GM12878 (cell line): ENCODE measurements around the gene NEK10. TPM values are rescaled to one million over a fixed set of nuclear protein-coding genes. Genes with fewer than 3 reads are reported as not detected.

Source experiments
- ATAC-seq: fragments of 200-7000 bp; cut with Tn5 transposase; 3 replicates; pipeline ENCODE4 v1.9.1; 2020; ENCODE audit warnings: mild to moderate bottlenecking, moderate library complexity
- BruUV-seq: library from RNA; stranded (reverse); fragments of 400-500 nt; replicated peaks from 2 replicates; lab custom pipeline; 2021; lab: Mats Ljungman, UMichigan
- CTCF ChIA-PET: fragments of 300-600 bp; sonication (Branson Sonifier 250); formaldehyde crosslinking; extraction: SDS; loops from one replicate; lab custom pipeline; 2021; ENCODE audit warnings: inconsistent platforms; lab: Yijun Ruan, JAX
- POLR2A ChIA-PET: fragments of 350-600 bp; formaldehyde crosslinking; extraction: SDS; loops from one replicate; lab custom pipeline; 2021; ENCODE audit warnings: inconsistent platforms; lab: Charles Lee
- RAD21 ChIA-PET: fragments of 300-600 bp; sonication (Branson Sonifier 250); formaldehyde crosslinking; loops from one replicate; lab custom pipeline; 2023; ENCODE audit warnings: antibody characterized with exemption; ENCODE audit not compliant: unreplicated experiment; lab: Charles Lee
- SMC1A ChIA-PET: fragments of 300-600 bp; sonication (Branson Sonifier 250); formaldehyde crosslinking; loops from one replicate; lab custom pipeline; 2023; ENCODE audit not compliant: unreplicated experiment, uncharacterized antibody; lab: Charles Lee
- DNase-seq: peaks from one replicate; pipeline ENCODE4 v3.0.0-alpha.2; 2011; ENCODE audit warnings: low read depth, low spot score
- FAIRE-seq: peaks from 3 replicates; lab custom pipeline; 2011; peaks lifted over from hg19 to GRCh38; lab: Jason Lieb, UNC
- H2AFZ ChIP-seq: 2 replicates; pipeline ENCODE4 v1.6.0; 2011; ENCODE audit warnings: low read depth, low read length, control low read depth; ENCODE audit not compliant: control insufficient read depth
- H3K27ac ChIP-seq: 2 replicates; pipeline ENCODE4 v1.5.1; 2011; ENCODE audit warnings: control low read depth; ENCODE audit not compliant: control insufficient read depth, insufficient read depth
- H3K27me3 ChIP-seq, 2 experiments: replicated peaks in 1 of 2; 2 replicates each; pipeline versions ENCODE4 v1.6.0 to v1.6.1; 2011; ENCODE audit warnings: low read length in 1 of 2; ENCODE audit not compliant: control insufficient read depth in 2 of 2, insufficient read depth in 2 of 2
- H3K36me3 ChIP-seq, 2 experiments: 2 replicates each; pipeline ENCODE4 v1.5.1; 2011; ENCODE audit warnings: low read length in 1 of 2; ENCODE audit not compliant: control insufficient read depth in 2 of 2, insufficient read depth in 2 of 2
- H3K4me1 ChIP-seq: 2 replicates; pipeline ENCODE4 v1.6.1; 2011; ENCODE audit warnings: mild to moderate bottlenecking, low read length, moderate library complexity, mixed read lengths; ENCODE audit not compliant: control insufficient read depth, insufficient read depth
- H3K4me2 ChIP-seq: 2 replicates; pipeline ENCODE4 v1.6.0; 2011; ENCODE audit warnings: control low read depth; ENCODE audit not compliant: control insufficient read depth, insufficient read depth
- H3K4me3 ChIP-seq: fragments of 200-600 bp; sonication (generic); 2 replicates; pipeline ENCODE4 v1.5.1; 2016
- H3K79me2 ChIP-seq: 2 replicates; pipeline ENCODE4 v1.6.0; 2011; ENCODE audit warnings: low read length; ENCODE audit not compliant: control insufficient read depth, insufficient read depth
- H3K9ac ChIP-seq: 2 replicates; pipeline ENCODE4 v1.8.0; 2011; ENCODE audit warnings: low read length, control low read depth, mixed read lengths; ENCODE audit not compliant: control insufficient read depth, insufficient read depth
- H3K9me3 ChIP-seq: replicated peaks from 3 replicates; pipeline ENCODE4 v1.5.1; 2011; ENCODE audit warnings: mild to moderate bottlenecking, low read length; ENCODE audit not compliant: control insufficient read depth, insufficient read depth
- H4K20me1 ChIP-seq: 2 replicates; pipeline ENCODE4 v1.6.0; 2011; ENCODE audit not compliant: control insufficient read depth, insufficient read depth
- CBX5 ChIP-seq: sonication (generic); IDR thresholded peaks from 2 replicates; pipeline ENCODE4 v1.6.1; 2016; ENCODE audit warnings: low read depth, moderate library complexity, mild to moderate bottlenecking, inconsistent platforms
- CREB1 ChIP-seq: IDR thresholded peaks from 2 replicates; pipeline ENCODE4 v1.6.1; 2012; ENCODE audit warnings: low read depth, mild to moderate bottlenecking, inconsistent platforms
- EED ChIP-seq: sonication (generic); IDR thresholded peaks from 2 replicates; pipeline ENCODE4 v1.6.1; 2016; ENCODE audit warnings: antibody characterized with exemption, low read depth
- HDAC6 ChIP-seq: fragments of 200-600 bp; sonication (generic); IDR thresholded peaks from one replicate; pipeline ENCODE4 v1.8.0; 2017; ENCODE audit warnings: antibody characterized with exemption; ENCODE audit not compliant: unreplicated experiment
- MTA3 ChIP-seq: IDR thresholded peaks from 2 replicates; pipeline ENCODE4 v1.6.1; 2012; ENCODE audit warnings: low read length, inconsistent platforms, borderline replicate concordance
- POLR2AphosphoS2 ChIP-seq: IDR thresholded peaks from 2 replicates; pipeline ENCODE4 v1.6.1; 2011; ENCODE audit warnings: low read depth, mild to moderate bottlenecking, low read length, improper control_type of control experiment, moderate library complexity
- STAT1 ChIP-seq: fragments of 450-650 bp; conservative IDR thresholded peaks from 2 replicates; pipeline ENCODE4 v1.6.1; 2014; ENCODE audit warnings: antibody characterized with exemption, mild to moderate bottlenecking
- YBX1 ChIP-seq: fragments of 450-650 bp; IDR thresholded peaks from 2 replicates; pipeline ENCODE4 v1.6.1; 2016; ENCODE audit warnings: antibody characterized with exemption
- ZNF384 ChIP-seq: IDR thresholded peaks from 2 replicates; pipeline ENCODE4 v1.6.1; 2012; ENCODE audit warnings: low read depth, mild to moderate bottlenecking, low read length, improper control_type of control experiment, borderline replicate concordance
- WGBS: methylation state at CpG from one replicate; pipeline ENCODE4 v1.1.6; 2016; ENCODE audit warnings: low lambda C conversion rate; ENCODE audit not compliant: insufficient replicate concordance, insufficient coverage; ENCODE audit errors: missing lambda C conversion rate; 5-methylcytosine and 5-hydroxymethylcytosine counted together
- in situ Hi-C: fragments of 300-500 bp; cut with MboI; formaldehyde crosslinking; loops from 9 replicates; pipeline ENCODE4 v1.14.3; 2018; ENCODE audit warnings: mixed read lengths
- intact Hi-C: fragments of 100-400 bp; cut with micrococcal nuclease; formaldehyde crosslinking; loops from one replicate; pipeline ENCODE4 v1.14.2; 2022; ENCODE audit not compliant: unreplicated experiment
- polyA plus RNA-seq, 11 experiments: library from polyadenylated mRNA; depleted of rRNA in 4 of 11; unstranded in 6 of 11; stranded (reverse) in 5 of 11; fragments of >200 nt; fragmentation: Nextera tagmentation in 4 of 11; fragmentation: Illumina TruSeq in 1 of 11; extraction: Ambion mirVana in 4 of 11; extraction: Trizol in 1 of 11; gene quantifications; 1 replicate in 1 of 11; 2 replicates in 10 of 11; pipeline versions ENCODE4 v1.2.1 to v1.2.3, GENCODE V29; 2011 to 2016; ENCODE audit warnings: inconsistent platforms in 2 of 11, missing spikeins in 2 of 11, low read depth in 1 of 11
- total RNA-seq, 4 experiments: library from RNA; depleted of rRNA in 3 of 4; stranded (reverse); fragments of >200 nt in 3 of 4; fragmentation: Illumina TruSeq in 1 of 4; extraction: Trizol in 1 of 4; gene quantifications; 2 replicates each; pipeline versions ENCODE4 v1.2.1 to v1.2.3, GENCODE V29; 2013 to 2021
- TF ChIP-seq, protein P1 (sequence below): IDR thresholded peaks from 2 replicates; pipeline ENCODE4 v1.6.1; 2012; ENCODE audit warnings: improper control_type of control experiment, low read depth, low read length; ENCODE audit not compliant: insufficient replicate concordance
- TF ChIP-seq, protein P2 (sequence below): IDR thresholded peaks from 2 replicates; pipeline ENCODE4 v1.6.1; 2012; ENCODE audit warnings: low read depth, low read length, improper control_type of control experiment
- TF ChIP-seq, protein P3 (sequence below): fragments of 450-650 bp; formaldehyde crosslinking; IDR thresholded peaks from 2 replicates; pipeline ENCODE4 v1.4.0; 2020; ENCODE audit warnings: mild to moderate bottlenecking, moderate library complexity

Gene NEK10
- total and polyA plus RNA-seq, 10 of the 15 experiments (the other 5 are each of a cell fraction or from before 2014, with no cell fraction given), result 0.06 to 0.40 (median 0.16) TPM; not detected in 2

DNA sequence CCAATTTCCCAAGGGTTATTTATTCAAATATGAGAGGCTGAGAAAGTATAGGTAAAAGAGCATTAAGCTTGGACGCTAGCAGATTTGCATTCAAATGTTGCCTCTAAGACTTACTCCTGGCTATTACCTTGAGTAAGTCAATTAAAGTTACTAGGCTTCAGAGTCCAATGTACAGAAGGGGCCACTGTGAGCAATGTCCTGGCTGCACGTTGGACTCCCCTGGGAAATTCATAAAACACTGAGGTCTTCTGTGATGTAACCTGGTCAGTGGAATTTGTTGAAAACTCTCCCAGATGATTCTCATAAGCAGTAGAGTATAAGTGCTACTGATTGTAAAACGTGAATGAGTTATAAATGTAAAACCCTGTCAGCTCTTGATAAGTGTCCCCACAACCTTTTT, 295.3 kb downstream of the NEK10 start (continued):
- TF ChIP-seq, protein P1, sequence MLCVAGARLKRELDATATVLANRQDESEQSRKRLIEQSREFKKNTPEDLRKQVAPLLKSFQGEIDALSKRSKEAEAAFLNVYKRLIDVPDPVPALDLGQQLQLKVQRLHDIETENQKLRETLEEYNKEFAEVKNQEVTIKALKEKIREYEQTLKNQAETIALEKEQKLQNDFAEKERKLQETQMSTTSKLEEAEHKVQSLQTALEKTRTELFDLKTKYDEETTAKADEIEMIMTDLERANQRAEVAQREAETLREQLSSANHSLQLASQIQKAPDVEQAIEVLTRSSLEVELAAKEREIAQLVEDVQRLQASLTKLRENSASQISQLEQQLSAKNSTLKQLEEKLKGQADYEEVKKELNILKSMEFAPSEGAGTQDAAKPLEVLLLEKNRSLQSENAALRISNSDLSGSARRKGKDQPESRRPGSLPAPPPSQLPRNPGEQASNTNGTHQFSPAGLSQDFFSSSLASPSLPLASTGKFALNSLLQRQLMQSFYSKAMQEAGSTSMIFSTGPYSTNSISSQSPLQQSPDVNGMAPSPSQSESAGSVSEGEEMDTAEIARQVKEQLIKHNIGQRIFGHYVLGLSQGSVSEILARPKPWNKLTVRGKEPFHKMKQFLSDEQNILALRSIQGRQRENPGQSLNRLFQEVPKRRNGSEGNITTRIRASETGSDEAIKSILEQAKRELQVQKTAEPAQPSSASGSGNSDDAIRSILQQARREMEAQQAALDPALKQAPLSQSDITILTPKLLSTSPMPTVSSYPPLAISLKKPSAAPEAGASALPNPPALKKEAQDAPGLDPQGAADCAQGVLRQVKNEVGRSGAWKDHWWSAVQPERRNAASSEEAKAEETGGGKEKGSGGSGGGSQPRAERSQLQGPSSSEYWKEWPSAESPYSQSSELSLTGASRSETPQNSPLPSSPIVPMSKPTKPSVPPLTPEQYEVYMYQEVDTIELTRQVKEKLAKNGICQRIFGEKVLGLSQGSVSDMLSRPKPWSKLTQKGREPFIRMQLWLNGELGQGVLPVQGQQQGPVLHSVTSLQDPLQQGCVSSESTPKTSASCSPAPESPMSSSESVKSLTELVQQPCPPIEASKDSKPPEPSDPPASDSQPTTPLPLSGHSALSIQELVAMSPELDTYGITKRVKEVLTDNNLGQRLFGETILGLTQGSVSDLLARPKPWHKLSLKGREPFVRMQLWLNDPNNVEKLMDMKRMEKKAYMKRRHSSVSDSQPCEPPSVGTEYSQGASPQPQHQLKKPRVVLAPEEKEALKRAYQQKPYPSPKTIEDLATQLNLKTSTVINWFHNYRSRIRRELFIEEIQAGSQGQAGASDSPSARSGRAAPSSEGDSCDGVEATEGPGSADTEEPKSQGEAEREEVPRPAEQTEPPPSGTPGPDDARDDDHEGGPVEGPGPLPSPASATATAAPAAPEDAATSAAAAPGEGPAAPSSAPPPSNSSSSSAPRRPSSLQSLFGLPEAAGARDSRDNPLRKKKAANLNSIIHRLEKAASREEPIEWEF, result no peak
- TF ChIP-seq YBX1 (no peak), STAT1 (no peak)
- TF ChIP-seq, protein P2, sequence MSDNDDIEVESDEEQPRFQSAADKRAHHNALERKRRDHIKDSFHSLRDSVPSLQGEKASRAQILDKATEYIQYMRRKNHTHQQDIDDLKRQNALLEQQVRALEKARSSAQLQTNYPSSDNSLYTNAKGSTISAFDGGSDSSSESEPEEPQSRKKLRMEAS, result no peak
- TF ChIP-seq, all 136 proteins: peak for 0

DNA sequence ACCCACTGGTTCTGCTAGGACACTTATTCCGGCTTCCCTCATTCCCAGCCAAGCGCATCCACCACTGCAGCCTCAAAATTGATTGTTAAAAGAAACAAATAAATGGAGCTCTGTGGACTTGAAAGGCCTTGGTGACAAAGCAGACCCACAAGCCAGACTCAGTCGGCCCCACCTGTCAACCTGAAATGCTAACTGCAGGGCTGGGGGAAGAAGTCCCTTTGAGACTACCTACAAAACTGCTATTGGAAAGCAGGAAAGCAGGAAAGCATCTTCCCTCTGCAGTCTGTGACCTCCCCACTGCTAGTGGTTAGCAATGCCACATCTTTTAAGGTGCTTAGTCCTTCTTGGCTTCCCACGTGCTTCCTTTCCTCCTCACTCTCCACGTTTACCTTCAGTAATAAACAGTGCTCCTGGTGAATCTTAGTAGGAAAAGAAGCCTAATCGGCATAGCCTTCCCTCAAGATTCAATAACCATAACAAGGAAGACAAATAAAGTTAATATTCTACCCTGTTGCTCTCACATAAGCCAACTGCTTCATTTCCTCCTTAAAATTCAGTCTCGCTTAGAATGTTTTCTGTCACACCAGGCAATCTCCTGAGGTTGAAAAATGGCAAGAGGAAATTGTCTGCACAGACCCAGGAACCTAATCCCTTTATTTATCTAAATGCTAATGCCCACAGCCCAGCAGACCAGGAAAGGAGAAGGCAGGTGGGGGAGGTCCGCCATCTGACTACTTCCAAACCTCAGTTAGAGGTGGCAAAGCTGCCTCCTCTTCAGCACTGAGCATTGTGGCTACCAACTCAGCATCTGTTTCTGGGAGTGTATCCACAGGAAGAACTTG, 296.2 kb downstream of the NEK10 start:
- Histone ChIP-seq H2AFZ (no peak overlapping the region), H4K20me1 (no peaks in the 10 kb centered on the region), H3K4me3 (no peak overlapping the region), H3K27me3 (no peaks in the 10 kb centered on the region), H3K4me2 (no peak overlapping the region), H3K9ac (no peak overlapping the region), H3K9me3 (no peaks in the 10 kb centered on the region), H3K36me3 (no peaks in the 10 kb centered on the region), H3K27ac (no peak overlapping the region), H3K79me2 (no peaks in the 10 kb centered on the region), H3K4me1 (no peaks in the 10 kb centered on the region)
- TF ChIP-seq MTA3, result no peak
- TF ChIP-seq HDAC6, result no peak
- TF ChIP-seq EED, result no peak
- TF ChIP-seq POLR2AphosphoS2, result no peak
- TF ChIP-seq CREB1, result no peak
- no peak for TF ChIP-seq ZNF384
- TF ChIP-seq CBX5, result no peak
- TF ChIP-seq, protein P3, sequence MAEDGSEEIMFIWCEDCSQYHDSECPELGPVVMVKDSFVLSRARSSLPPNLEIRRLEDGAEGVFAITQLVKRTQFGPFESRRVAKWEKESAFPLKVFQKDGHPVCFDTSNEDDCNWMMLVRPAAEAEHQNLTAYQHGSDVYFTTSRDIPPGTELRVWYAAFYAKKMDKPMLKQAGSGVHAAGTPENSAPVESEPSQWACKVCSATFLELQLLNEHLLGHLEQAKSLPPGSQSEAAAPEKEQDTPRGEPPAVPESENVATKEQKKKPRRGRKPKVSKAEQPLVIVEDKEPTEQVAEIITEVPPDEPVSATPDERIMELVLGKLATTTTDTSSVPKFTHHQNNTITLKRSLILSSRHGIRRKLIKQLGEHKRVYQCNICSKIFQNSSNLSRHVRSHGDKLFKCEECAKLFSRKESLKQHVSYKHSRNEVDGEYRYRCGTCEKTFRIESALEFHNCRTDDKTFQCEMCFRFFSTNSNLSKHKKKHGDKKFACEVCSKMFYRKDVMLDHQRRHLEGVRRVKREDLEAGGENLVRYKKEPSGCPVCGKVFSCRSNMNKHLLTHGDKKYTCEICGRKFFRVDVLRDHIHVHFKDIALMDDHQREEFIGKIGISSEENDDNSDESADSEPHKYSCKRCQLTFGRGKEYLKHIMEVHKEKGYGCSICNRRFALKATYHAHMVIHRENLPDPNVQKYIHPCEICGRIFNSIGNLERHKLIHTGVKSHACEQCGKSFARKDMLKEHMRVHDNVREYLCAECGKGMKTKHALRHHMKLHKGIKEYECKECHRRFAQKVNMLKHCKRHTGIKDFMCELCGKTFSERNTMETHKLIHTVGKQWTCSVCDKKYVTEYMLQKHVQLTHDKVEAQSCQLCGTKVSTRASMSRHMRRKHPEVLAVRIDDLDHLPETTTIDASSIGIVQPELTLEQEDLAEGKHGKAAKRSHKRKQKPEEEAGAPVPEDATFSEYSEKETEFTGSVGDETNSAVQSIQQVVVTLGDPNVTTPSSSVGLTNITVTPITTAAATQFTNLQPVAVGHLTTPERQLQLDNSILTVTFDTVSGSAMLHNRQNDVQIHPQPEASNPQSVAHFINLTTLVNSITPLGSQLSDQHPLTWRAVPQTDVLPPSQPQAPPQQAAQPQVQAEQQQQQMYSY (CRISPR knock-in tag), result no peak
- ChIA-PET CTCF (no interaction called here), POLR2A (no interaction called here), SMC1A (no interaction called here), RAD21 (no interaction called here)
- BruUV-seq, result no TSS peak
- ATAC-seq, result no peak
- no peak for DNase-seq
- in situ Hi-C loops, result no loop called here
- intact Hi-C loops, result no loop called here
- FAIRE-seq, result no peak
- WGBS, result 12% methylated on average over 8 of the region's 8 CpGs
